NCI-H2227 (cell line): ENCODE data around the gene UBR7.
"Not testable (repeated sequence)": the region's sequence is repeated elsewhere in the genome, so short reads cannot be mapped to it uniquely, and the experiment has no call there.

Experiments
- DNase-seq: peaks from one replicate; lab custom pipeline; 2025; ENCODE audit not compliant: unreplicated experiment; lab: John Stamatoyannopoulos, UW

The UBR7 gene, protein sequence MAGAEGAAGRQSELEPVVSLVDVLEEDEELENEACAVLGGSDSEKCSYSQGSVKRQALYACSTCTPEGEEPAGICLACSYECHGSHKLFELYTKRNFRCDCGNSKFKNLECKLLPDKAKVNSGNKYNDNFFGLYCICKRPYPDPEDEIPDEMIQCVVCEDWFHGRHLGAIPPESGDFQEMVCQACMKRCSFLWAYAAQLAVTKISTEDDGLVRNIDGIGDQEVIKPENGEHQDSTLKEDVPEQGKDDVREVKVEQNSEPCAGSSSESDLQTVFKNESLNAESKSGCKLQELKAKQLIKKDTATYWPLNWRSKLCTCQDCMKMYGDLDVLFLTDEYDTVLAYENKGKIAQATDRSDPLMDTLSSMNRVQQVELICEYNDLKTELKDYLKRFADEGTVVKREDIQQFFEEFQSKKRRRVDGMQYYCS

DNA sequence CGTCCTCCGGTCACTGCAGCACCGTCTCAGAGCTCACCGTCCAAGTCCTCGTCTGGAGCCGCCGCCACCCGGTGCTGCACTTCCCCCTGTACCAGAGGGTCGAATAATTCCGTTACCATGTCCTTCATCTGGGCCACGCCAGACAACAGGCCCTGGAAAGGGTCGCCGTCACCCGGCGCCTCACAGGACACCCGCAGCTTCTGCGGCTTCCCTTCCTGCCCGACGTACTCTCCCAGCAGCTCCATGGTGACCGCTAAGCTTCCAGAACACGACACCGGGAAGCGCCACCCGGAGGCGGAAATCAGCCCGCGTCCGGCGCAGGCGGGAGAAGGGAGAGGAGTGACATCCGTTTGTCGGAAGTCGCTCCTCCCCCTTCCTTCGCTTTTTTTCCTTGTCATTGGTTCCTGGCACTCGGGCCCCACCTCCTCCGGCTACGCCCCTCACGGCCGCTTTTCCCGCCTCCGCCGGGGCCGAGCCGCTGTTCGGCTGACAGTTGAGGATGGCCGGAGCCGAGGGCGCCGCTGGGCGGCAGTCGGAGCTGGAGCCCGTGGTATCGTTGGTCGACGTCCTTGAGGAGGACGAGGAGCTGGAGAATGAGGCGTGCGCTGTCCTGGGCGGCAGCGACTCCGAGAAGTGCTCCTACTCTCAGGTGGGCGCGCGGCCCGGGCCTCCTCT is at the start of gene UBR7, which contains the start of gene GON7:
UBR7 (plus strand) TSS at position 464 of the 675 bp plus-strand sequence; CDS start at position 500, 36 bp downstream.
GON7 (minus strand) TSS at position 273 of the 675 bp plus-strand sequence; CDS start at position 245, 28 bp downstream.
- DNase-seq, result peak; percentile 97

GRCh38 chr14:93158349-93158748 is 48.7 kb upstream of the UBR7 start:
- DNase-seq, result not testable (repeated sequence)

DNA sequence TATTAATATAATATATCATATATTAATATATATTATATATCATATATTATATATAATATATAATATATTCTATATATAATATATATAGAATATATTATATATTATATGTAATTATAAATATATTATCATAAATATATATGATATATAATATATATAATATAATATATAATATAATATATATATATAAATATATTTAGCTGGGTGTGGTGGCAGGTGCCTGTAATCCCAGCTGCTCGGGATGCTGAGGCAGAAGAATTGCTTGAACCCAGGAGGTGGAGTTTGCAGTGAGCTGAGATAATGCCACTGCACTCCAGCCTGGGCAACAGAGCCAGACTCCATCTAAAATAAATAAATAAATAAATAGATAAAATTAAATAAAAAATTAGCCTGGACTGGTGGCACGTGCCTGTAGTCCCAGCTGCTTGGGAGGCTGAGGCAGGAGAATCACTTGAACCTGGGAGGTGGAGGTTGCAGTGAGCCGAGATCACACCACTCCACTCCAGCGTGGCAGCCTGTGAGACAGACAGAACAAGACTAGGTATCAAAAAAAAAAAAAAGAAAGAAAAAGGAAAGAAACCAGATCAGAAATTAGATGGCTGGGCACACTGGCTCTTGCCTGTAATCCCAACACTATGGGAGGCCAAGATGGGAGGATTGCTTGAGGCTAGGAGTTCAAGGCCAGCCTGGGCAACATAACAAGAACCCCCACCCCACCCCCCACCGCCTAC is 47.3 kb upstream of the UBR7 start:
- not testable (repeated sequence) for DNase-seq

- peak; percentile 30 for DNase-seq
These were observed 46.7 kb upstream of the UBR7 start for GRCh38 chr14:93160353-93160801.

GRCh38 chr14:93161411-93161940 is 45.6 kb upstream of the UBR7 start:
- DNase-seq, result no peak

GRCh38 chr14:93163564-93163963 is 43.5 kb upstream of the UBR7 start:
- no peak for DNase-seq

DNA sequence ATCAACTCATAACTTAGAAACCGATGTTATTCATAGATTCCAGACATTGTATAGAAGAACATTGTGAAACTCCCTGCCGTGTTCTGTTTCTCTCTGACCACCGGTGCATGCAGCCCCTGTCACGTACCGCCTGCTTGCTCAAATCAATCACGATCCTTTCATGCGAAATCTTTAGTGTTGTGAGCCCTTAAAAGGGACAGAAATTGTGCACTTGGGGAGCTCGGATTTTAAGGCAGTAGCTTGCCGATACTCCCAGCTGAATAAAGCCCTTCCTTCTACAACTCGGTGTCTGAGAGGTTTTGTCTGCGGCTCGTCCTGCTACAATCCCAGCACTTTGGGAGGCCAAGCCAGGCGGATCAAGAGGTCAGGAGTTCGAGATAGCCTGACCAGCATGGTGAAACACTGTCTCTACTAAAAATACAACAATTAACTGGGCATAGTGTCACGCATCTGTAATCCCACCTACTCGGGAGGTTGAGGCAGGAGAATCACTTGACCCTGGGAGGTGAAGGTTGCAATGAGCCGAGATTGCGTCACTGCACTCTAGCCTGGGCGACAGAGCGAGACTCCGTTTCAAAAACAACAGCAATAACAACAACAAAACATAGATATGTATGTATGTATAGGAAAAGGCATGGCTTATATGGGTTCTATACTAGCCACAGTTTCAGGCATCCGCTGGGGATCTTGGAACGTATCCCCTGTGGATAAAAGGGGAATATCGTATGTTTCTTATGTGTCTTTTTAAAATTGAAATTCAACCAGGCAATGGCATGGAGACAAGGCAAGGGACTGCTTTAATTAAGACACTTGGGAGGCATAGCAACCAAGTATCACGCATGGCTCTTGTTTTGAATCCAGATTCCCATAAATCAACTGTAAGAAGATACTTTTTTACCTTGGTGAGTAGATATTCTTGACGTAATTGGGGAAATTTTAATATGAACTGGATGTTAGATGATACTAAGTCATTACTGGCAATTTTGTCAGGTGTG is 41.5 kb upstream of the UBR7 start:
- DNase-seq, result not testable (repeated sequence)

DNA sequence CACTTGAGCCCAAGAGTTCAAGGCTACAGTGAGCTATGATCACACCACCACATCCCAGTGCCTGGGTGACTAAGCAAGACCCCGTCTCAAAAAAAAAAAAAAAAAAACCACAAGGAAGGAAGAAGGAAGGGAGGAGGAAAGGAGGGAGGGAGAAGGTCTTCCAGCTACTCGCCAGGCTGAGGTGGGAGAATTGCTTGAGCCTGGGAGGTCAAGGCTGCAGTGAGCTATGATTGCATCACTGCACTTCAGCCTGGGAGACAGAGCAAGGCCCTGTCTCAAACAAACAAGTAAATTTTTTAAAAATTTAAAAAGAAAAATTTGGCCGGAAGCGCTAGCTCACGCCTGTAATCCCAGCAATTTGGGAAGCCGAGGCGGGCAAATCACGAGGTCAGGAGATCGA is 38.4 kb upstream of the UBR7 start:
- not testable (repeated sequence) for DNase-seq

DNA sequence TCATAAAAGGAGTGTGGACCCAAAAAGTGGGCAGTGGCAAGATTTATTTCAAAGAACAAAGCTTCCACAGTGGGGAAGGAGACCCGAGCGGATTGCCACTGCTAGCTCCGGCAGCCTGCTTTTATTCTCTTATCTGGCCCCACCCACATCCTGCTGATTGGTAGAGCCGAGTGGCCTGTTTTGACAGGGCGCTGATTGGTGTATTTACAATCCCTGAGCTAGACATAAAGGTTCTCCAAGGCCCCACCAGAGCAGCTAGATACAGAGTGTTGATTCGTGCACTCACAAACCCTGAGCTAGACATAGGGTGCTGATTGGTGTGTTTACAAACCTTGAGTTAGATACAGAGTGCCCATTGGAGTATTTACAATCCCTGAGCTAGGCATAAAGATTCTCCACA is 37.4 kb upstream of the UBR7 start:
- not testable (repeated sequence) for DNase-seq

- DNase-seq, result not testable (repeated sequence)
These were observed 36.9 kb upstream of the UBR7 start for GRCh38 chr14:93170141-93170540.

DNA sequence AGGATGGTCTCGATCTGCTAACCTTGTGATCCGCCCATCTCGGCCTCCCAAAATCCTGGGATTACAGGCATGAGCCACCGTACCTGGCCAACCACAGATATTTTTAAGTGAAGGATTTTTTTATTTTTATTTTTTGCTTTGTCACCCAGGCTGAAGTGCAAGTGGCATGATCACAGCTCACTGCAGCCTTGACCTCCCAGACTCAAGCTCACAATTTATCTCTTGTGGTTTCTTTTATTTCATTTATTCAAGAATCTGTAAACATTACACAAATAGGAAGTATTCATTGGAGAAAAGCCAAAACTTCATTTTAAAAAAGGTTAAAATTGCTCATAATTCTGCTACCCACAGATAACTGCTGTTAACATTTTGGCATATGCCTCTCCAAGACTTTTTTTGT is 35.7 kb upstream of the UBR7 start:
- no peak for DNase-seq

DNA sequence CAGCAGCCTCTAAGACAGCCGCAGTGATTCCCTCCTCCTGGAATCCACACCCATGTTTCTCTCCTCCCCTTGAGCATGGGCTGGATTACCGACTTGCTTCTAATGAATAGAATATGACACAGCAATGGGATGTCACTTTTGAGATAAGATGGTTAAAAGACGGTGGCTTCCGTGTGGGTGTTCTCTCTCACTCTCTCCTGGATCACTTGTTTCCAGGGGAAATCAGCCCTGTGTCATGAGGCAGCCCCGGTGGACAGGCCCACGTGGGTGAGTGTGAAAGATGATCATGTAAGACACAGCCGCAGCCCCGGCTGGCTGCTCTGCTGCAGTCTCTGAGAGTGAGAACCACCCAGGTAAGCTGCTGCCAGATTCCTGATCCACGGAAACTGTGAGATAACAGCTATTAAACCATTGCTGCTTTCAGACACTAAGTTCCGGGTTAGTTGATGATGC is 33.1 kb upstream of the UBR7 start:
- peak; percentile 33 for DNase-seq

GRCh38 chr14:93174731-93175130 is 32.3 kb upstream of the UBR7 start:
- DNase-seq, result not testable (repeated sequence)

DNA sequence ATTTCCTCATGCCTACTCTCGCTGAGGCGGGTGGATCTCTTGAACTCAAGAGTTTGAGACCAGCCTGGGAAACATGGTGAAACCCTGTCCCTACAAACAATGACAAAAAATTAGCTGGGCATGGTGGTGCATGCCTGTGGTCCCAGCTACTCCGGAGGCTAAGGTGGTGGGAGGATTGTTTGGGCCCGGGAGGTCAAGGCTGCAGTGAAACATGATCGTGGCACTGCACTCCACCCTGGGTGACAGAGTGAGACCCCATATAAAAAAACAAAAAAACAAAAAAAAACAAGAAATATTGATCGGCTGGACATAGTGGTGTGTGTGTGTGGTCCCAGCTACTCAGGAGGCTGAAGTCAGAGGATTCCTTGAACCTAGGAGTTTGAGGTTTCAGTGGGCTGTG is 31.6 kb upstream of the UBR7 start:
- no peak for DNase-seq

DNA sequence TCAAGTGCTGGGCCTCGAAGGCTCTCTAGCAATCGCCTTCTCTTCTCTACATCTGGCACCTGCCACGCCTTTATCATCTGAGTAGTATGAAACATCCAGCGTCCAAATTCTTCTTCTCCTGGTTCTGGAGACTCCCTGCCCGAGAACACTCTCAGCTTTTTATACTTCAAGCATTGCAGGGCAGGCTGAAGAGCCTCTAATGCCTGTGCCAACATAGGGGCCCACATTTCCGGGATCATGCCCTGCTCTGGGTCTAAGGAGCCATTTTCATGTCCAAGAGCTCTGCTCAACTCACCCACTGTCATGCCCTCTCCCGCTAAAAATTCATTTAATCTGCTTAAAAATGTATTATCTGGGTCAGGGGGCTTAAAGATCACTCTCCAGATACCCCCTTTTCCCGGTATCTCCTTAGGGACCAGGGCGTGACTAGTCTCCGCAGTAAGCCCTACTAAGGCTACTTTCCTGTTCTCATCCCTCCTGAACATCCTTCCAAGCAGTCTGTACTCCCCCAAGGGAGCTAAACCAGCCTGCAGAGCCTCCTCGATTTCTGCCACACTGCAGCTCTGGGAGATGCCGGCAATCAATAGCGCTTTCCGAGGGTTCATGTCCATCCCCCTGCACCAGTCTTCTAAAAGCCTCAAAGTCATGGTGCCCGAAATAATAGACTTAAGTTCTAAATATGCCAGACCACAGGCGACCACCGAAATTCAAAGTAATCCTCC is 23.3 kb upstream of the UBR7 start:
- DNase-seq, result no peak

DNA sequence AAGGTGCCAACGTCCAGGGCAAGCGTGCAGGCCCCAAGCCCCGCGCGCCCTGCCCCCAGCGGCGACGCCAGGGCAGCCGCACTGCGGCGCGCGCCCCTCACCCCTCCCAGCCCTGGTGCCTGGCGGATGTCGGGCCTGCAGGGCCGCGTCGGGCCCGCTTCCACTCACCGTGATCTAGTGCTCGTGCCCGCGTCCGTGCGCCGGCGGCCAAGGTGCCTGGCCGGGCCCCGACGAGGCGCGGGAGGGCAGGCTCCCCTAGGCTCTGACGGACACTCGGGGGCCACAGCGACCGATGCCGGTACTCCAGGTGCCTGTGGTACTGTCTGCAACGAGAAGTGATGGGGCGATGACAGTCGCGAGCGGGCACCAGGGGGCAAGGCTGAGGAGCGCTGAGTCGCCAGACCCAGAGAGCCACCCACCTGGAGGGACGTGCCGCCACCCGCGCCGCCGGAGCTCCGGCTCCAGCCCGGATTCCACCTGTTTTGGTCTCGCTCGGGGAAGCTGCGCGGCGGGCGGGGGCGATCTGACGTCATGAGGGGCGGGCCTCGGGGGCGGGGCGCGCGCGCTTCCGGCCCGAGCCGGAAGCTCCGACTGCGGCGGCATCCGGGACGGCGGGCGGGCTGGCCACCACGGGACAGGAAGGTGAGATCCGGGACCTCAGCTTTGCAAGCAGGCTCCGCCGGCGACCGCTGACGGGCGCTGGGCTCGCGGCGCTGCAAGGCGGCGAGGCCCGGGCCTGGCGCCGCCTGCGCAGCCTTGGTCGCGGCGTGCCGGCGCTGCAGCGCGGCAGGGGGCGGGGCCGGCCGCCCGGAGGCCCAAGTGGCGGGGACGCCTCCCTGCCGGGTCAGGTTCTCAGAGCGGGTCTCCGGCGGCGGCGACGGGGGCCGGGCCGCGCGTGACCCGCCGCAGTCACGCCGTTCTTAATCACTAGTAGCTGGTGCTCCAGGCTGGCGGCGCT is 22.4 kb upstream of the UBR7 start, which contains the start of the genes LYSET and MOAP1:
LYSET (plus strand) TSS at position 927 of the 958 bp plus-strand sequence. CDS start 89 bp downstream, outside the sequence.
MOAP1 (minus strand) TSS at position 507 of the 958 bp plus-strand sequence. CDS start 655 bp downstream, outside the sequence.
- peak; percentile 91 for DNase-seq

GRCh38 chr14:93185349-93185720 is 21.7 kb upstream of the UBR7 start:
- DNase-seq, result no peak

GRCh38 chr14:93186466-93186865 is 20.6 kb upstream of the UBR7 start:
- no peak for DNase-seq
